Nephron (organoid): ENCODE data around the gene PHAF1.
A peak's percentile ranks its signal among the peaks of the same experiment; 100 is the strongest.

ENCODE experiments used
- H3K27ac Mint-ChIP-seq, 3 experiments: 2 replicates each; pipeline ENCODE4 v1.8.0; 2020; ENCODE audit warnings: mixed read lengths in 3 of 3, mild to moderate bottlenecking in 2 of 3, moderate library complexity in 1 of 3
- H3K27me3 Mint-ChIP-seq: 2 replicates; pipeline ENCODE4 v1.8.0; 2021; ENCODE audit warnings: low read depth, mild to moderate bottlenecking, moderate library complexity, mixed read lengths
- H3K36me3 Mint-ChIP-seq: 2 replicates; pipeline ENCODE4 v1.8.0; 2020; ENCODE audit warnings: low read depth, mixed read lengths
- H3K4me1 Mint-ChIP-seq: 2 replicates; pipeline ENCODE4 v1.8.0; 2020; ENCODE audit warnings: mixed read lengths
- H3K4me3 Mint-ChIP-seq, 3 experiments: 2 replicates each; pipeline ENCODE4 v1.8.0; 2020; ENCODE audit warnings: mild to moderate bottlenecking in 3 of 3, mixed read lengths in 3 of 3, moderate library complexity in 2 of 3
- H3K9me3 Mint-ChIP-seq: 2 replicates; pipeline ENCODE4 v1.8.0; 2020; ENCODE audit warnings: mixed read lengths
- TF ChIP-seq, protein P1 (sequence below), 3 experiments: fragments of 200-600 bp; sonication (generic); IDR thresholded peaks; one replicate each; pipeline ENCODE4 v1.5.0; 2021; ENCODE audit warnings: antibody characterized with exemption in 3 of 3; ENCODE audit not compliant: unreplicated experiment in 3 of 3

The PHAF1 gene

DNA sequence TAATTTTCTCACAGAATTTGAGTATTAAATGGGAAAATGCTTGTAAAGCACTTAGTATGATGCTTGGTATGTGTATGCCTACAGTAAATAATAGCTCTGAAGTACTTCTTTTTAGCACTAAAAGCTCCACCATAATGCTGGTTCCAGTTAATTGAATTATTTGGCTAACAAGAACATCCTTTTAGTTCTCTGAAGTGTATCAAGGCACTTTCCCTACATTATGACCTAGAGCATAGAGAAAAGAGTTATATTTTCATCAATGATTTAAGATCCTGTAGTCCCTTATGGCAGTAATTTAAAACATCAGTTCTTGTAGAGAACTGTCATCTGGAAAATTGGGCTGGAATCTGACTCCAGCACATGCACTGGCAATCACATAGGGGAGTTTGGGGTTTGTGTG is 21.9 kb upstream of the PHAF1 start:
- Mint-ChIP-seq H3K36me3 (peaks cover 11% of the 10 kb centered on the region), H3K27me3 (no peaks in the 10 kb centered on the region), H3K4me3 (no peak overlapping the region), H3K4me1 (peaks cover 54% of the 10 kb centered on the region), H3K9me3 (no peaks in the 10 kb centered on the region), H3K27ac (peak overlapping the region; percentile 87 to 93 (median 91))
- TF ChIP-seq, protein P1, sequence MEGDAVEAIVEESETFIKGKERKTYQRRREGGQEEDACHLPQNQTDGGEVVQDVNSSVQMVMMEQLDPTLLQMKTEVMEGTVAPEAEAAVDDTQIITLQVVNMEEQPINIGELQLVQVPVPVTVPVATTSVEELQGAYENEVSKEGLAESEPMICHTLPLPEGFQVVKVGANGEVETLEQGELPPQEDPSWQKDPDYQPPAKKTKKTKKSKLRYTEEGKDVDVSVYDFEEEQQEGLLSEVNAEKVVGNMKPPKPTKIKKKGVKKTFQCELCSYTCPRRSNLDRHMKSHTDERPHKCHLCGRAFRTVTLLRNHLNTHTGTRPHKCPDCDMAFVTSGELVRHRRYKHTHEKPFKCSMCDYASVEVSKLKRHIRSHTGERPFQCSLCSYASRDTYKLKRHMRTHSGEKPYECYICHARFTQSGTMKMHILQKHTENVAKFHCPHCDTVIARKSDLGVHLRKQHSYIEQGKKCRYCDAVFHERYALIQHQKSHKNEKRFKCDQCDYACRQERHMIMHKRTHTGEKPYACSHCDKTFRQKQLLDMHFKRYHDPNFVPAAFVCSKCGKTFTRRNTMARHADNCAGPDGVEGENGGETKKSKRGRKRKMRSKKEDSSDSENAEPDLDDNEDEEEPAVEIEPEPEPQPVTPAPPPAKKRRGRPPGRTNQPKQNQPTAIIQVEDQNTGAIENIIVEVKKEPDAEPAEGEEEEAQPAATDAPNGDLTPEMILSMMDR (IDR thresholded peaks at IDR 0.05; ENCODE audit: unreplicated experiment in 3 of 3): no peak

DNA sequence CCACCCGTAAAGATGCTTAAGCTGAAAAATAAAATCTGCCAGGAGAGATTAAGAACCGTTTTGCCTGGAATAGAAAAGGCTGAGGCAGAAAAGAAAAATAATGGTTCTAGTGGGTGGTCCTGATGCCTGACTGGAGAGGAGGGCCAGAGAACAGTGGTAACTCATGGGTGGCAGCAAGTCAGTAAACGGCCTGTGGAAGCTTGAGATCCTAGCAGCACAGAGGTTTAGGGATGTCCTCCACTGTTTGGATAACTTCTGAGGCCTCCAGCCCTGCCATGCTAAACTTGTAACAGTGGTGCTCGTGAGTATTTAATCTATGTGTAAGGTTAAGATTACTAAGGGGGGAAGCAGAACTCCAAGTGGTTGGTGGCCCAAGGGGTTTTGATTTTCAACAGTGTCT is 21.2 kb upstream of the PHAF1 start:
- Mint-ChIP-seq H3K4me3 (peak overlapping the region in 1 of 3 experiments; percentile 12), H3K27ac (peak overlapping the region; percentile 87 to 93 (median 91)), H3K9me3 (no peaks in the 10 kb centered on the region), H3K4me1 (peaks cover 58% of the 10 kb centered on the region), H3K36me3 (peaks cover 11% of the 10 kb centered on the region), H3K27me3 (no peaks in the 10 kb centered on the region)
- TF ChIP-seq, protein P1 (IDR thresholded peaks at IDR 0.05; ENCODE audit: unreplicated experiment in 3 of 3): no peak

DNA sequence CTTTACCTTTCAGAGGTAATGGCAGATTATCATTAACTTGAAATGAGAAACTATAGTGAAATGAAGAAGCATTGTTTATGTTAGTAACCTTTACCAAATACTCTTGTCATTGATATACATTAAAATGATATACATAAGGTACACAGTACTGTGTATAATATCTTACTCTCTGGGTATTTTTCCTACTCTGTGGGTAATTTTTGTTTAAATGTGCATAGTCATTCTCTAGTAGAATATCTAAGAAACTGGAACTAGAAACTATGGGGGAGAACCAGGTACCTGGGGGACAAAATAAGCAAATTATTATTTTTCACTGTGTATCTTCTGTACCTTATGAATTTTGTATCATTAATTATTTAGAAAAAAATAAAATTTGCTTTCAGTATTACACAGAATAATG is 20.6 kb upstream of the PHAF1 start:
- Mint-ChIP-seq H3K4me1 (peaks cover 64% of the 10 kb centered on the region), H3K9me3 (no peaks in the 10 kb centered on the region), H3K4me3 (no peak overlapping the region), H3K27ac (peak overlapping the region; percentile 87 to 93 (median 91)), H3K27me3 (no peaks in the 10 kb centered on the region), H3K36me3 (peaks cover 11% of the 10 kb centered on the region)
- TF ChIP-seq, protein P1 (IDR thresholded peaks at IDR 0.05; ENCODE audit: unreplicated experiment in 3 of 3): no peak

DNA sequence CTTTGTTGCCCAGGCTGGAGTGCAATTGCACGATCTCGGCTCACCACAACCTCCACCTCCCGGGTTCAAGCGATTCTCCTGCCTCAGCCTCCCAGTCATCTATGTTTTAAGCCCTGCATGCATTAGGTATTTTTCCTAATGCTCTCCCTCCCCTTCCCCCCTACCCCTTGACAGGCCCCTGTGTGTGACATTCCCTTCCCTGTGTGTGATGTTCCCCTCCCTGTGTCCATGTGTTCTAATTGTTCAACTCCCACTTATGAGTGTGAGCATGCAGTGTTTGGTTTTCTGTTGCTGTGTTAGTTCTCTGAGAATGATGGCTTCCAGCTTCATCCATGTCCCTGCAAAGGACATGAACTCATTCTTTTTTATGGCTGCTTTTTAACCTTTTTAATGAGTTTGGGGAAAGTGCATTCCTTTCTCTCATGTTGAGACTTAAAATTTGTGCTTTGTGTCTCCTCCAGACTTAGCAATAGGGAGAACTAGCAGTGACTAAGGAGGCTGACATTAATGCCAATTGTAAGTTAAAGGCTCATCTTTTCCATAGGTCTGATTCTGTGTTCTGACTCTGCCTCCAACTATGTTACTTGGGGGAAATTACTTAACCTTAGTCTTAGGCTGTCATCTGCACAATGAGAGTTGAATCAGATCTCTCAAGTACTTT is 17.7 kb upstream of the PHAF1 start:
- no peaks in the 10 kb centered on the region for H3K27me3 Mint-ChIP-seq
- TF ChIP-seq, protein P1 (IDR thresholded peaks at IDR 0.05; ENCODE audit: unreplicated experiment in 3 of 3): no peak
- H3K4me1 Mint-ChIP-seq: peaks cover 52% of the 10 kb centered on the region
- peak overlapping the region; percentile 30 to 71 (median 61) for H3K4me3 Mint-ChIP-seq
- peak overlapping the region; percentile 95 to 99 (median 99) for H3K27ac Mint-ChIP-seq
- H3K9me3 Mint-ChIP-seq: no peaks in the 10 kb centered on the region
- H3K36me3 Mint-ChIP-seq: no peaks in the 10 kb centered on the region

DNA sequence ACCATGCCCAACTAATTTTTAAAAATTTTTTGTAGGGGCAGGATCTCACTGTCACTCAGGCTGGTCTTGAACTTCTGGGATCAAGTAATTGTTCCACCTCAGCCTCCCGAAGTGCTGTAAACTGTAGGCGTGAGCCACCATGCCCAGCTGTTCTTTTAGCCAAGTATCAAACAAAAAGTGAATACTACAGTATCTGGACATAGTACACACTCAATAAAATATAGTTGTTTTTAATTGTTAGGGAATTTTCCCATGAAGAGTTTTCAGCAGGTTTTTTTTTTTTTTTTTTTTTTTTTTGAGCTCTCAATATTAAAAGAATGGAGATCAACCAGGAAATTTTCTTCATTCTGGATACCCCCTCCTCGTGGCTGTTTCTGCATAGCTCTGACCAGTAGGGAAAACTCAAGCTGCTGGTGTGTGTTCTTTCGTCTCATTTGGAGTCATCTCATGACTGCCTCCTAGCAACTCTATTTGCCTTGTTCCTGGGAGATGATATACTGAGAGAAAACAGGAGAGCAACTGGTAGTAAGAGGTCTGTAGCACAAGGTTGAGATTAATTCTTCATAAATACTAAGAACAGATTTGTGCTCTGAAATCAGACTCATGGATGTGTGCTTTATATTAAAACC is 16.5 kb upstream of the PHAF1 start:
- Mint-ChIP-seq H3K27ac (peak overlapping the region; percentile 87 to 89 (median 88)), H3K4me1 (peaks cover 44% of the 10 kb centered on the region), H3K4me3 (no peak overlapping the region), H3K27me3 (no peaks in the 10 kb centered on the region), H3K9me3 (no peaks in the 10 kb centered on the region), H3K36me3 (no peaks in the 10 kb centered on the region)
- TF ChIP-seq, protein P1 (IDR thresholded peaks at IDR 0.05; ENCODE audit: unreplicated experiment in 3 of 3): no peak

DNA sequence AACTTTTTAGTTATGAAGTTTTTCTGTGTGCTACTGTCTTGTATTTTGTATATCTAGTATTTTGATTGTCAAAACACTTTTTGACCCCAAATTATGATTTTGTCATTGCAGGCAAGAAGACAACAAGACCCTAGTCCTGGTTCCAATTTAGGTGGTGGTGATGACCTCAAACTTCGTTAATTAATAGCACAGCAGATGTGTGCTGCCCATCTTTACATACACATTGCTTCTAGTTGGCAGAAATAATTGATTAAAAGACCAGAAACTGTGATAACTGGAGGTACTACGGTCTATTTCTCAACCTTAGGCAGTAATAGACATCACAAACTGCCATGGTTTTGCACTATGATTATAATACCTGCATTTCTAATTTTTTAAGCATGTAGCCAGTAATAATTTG is 11.1 kb upstream of the PHAF1 start:
- Mint-ChIP-seq H3K27me3 (no peaks in the 10 kb centered on the region), H3K4me1 (peaks cover 10% of the 10 kb centered on the region), H3K4me3 (no peak overlapping the region), H3K36me3 (peaks cover 12% of the 10 kb centered on the region), H3K9me3 (no peaks in the 10 kb centered on the region), H3K27ac (no peak overlapping the region)
- TF ChIP-seq, protein P1 (IDR thresholded peaks at IDR 0.05; ENCODE audit: unreplicated experiment in 3 of 3): no peak
